ENCODE data around the gene REXO4.

The REXO4 gene

GRCh38 chr9:133417541-133418461 lies at the start of gene REXO4:
Gene REXO4 (minus strand): TSS chr9:133418010. CDS start chr9:133417844, 166 bp downstream.
- peak within 1 kb of the TSS; percentile 92 for H3K4me3 ChIP-seq (replicated peaks; ENCODE audit: low read depth, low read length)
- TF ChIP-seq CTCF (IDR thresholded peaks at IDR 0.05; ENCODE audit: low read length, missing control alignments): no peak
- peak; percentile 89 for DNase-seq (ENCODE audit: low read depth)

- no peak for DNase-seq (ENCODE audit: low read depth)
- no peak for TF ChIP-seq CTCF (IDR thresholded peaks at IDR 0.05; ENCODE audit: low read length, missing control alignments)
- H3K4me3 ChIP-seq (replicated peaks; ENCODE audit: low read depth, low read length): no peak overlapping the region
These were observed 49.3 kb upstream of the REXO4 start for GRCh38 chr9:133467101-133467500.

- no peak for TF ChIP-seq CTCF (IDR thresholded peaks at IDR 0.05; ENCODE audit: low read length, missing control alignments)
- no peak overlapping the region for H3K4me3 ChIP-seq (replicated peaks; ENCODE audit: low read depth, low read length)
- no peak for DNase-seq (ENCODE audit: low read depth)
These were observed 48.2 kb upstream of the REXO4 start for GRCh38 chr9:133465984-133466383.

GRCh38 chr9:133464638-133465037 lies 46.8 kb upstream of the REXO4 start:
- no peak overlapping the region for H3K4me3 ChIP-seq (replicated peaks; ENCODE audit: low read depth, low read length)
- TF ChIP-seq CTCF (IDR thresholded peaks at IDR 0.05; ENCODE audit: low read length, missing control alignments): no peak
- DNase-seq (ENCODE audit: low read depth): no peak

- no peak for TF ChIP-seq CTCF (IDR thresholded peaks at IDR 0.05; ENCODE audit: low read length, missing control alignments)
- DNase-seq (ENCODE audit: low read depth): peak; percentile 30
These were observed 46.2 kb upstream of the REXO4 start for GRCh38 chr9:133463864-133464615.

GRCh38 chr9:133463234-133463863 lies 45.5 kb upstream of the REXO4 start:
- H3K4me3 ChIP-seq (replicated peaks; ENCODE audit: low read depth, low read length): no peak overlapping the region
- no peak for DNase-seq (ENCODE audit: low read depth)
- no peak for TF ChIP-seq CTCF (IDR thresholded peaks at IDR 0.05; ENCODE audit: low read length, missing control alignments)

More at GRCh38 chr9:133463864-133464615, 46.2 kb upstream of the REXO4 start:
- H3K4me3 ChIP-seq (replicated peaks; ENCODE audit: low read depth, low read length): no peak overlapping the region

All from fibroblast of pulmonary artery (primary cell).